Uterus (tissue), 4 donors: Measurements from ENCODE around the gene ULK3. TPM values are rescaled to one million over a fixed set of nuclear protein-coding genes. Genes with fewer than 3 reads are reported as not detected.

ENCODE experiments used
- DNase-seq, 2 donors: peaks; one replicate each; pipeline ENCODE4 v3.0.0-alpha.2; 2019 to 2020
- H3K27ac ChIP-seq, 2 donors: fragments of 200-600 bp; sonication (generic); 1 replicate in 1 of 2; 2 replicates in 1 of 2; pipeline ENCODE4 v1.5.1; 2016 to 2018
- H3K27me3 ChIP-seq, 2 donors: fragments of 200-600 bp; sonication (generic); one replicate each; pipeline ENCODE4 v1.5.1; 2018 to 2019; ENCODE audit warnings: control low read depth in 1 of 2
- H3K36me3 ChIP-seq, 2 donors: fragments of 200-600 bp; sonication (generic); one replicate each; pipeline ENCODE4 v1.5.1; 2019; ENCODE audit warnings: control low read depth in 1 of 2
- H3K4me1 ChIP-seq, 2 donors: fragments of 200-600 bp; sonication (generic); one replicate each; pipeline ENCODE4 v1.5.1; 2018 to 2019; ENCODE audit warnings: control low read depth in 1 of 2
- H3K4me3 ChIP-seq, 2 donors: fragments of 200-600 bp; sonication (generic); 1 replicate in 1 of 2; 2 replicates in 1 of 2; pipeline ENCODE4 v1.5.1; 2018 to 2019; ENCODE audit warnings: mild to moderate bottlenecking in 1 of 2
- H3K9me3 ChIP-seq, 2 donors: fragments of 200-600 bp; sonication (generic); one replicate each; pipeline ENCODE4 v1.5.1; 2019; ENCODE audit warnings: control low read depth in 1 of 2
- POLR2A ChIP-seq, 2 donors: fragments of 450-650 bp; IDR thresholded peaks; one replicate each; pipeline ENCODE4 v1.6.1; 2016; ENCODE audit warnings: antibody characterized with exemption in 2 of 2, mild to moderate bottlenecking in 1 of 2, moderate library complexity in 1 of 2
- intact Hi-C: fragments of 100-400 bp; cut with DNase I; formaldehyde crosslinking; loops from one replicate; pipeline ENCODE4 v1.15.1; 2023; ENCODE audit warnings: low total_unique reads
- total RNA-seq, 4 donors: library from RNA; depleted of rRNA in 3 of 4; stranded (reverse); fragments of >200 nt in 3 of 4; gene quantifications; one replicate each; pipeline versions ENCODE4 v1.1.0 to v1.2.4, GENCODE V29; 2014 to 2023
- TF ChIP-seq, protein P1 (sequence below), 4 experiments: fragments of 200-600 bp in 2 of 4; fragments of 450-650 bp in 2 of 4; sonication (generic) in 2 of 4; IDR thresholded peaks; one replicate each; pipeline ENCODE4 v1.5.1; 2016 to 2019; ENCODE audit warnings: antibody characterized with exemption in 4 of 4, mild to moderate bottlenecking in 2 of 4, moderate library complexity in 1 of 4
- donor health status: DM: yes; HTN: yes; CAD: no.

ULK3 gene
- total RNA-seq, 4 donors from 2014 or later, result 29.0 to 105 (median 41.2) TPM

GRCh38 chr15:74884428-74885223 is 41.7 kb upstream of the ULK3 start:
- H3K36me3 ChIP-seq, result no peaks in the 10 kb centered on the region

DNA sequence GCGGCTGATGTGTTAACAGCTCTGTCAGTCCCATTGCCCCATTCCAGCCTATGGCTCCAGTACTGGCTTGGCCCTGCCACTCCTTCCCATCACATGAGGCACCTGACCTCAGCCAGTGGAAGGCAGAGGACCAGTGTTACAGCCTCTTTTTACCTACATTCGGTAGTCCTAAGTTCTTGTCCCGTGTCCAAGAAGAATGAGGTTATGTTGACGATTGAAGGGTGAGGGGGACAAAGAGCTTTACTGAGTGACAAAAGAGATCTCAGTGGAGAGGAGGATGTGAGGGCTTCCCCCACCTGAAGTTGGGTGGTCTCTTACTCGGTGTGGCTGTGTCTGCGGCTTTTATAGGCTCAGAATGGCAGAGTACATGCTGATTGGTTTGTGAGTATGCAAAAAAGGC is 39.6 kb upstream of the ULK3 start:
- Histone ChIP-seq H3K9me3 (no peaks in the 10 kb centered on the region), H3K4me1 (no peaks in the 10 kb centered on the region), H3K4me3 (no peak overlapping the region), H3K36me3 (no peaks in the 10 kb centered on the region), H3K27ac (no peak overlapping the region), H3K27me3 (no peaks in the 10 kb centered on the region)
- DNase-seq, result no peak
- TF ChIP-seq, protein P1, sequence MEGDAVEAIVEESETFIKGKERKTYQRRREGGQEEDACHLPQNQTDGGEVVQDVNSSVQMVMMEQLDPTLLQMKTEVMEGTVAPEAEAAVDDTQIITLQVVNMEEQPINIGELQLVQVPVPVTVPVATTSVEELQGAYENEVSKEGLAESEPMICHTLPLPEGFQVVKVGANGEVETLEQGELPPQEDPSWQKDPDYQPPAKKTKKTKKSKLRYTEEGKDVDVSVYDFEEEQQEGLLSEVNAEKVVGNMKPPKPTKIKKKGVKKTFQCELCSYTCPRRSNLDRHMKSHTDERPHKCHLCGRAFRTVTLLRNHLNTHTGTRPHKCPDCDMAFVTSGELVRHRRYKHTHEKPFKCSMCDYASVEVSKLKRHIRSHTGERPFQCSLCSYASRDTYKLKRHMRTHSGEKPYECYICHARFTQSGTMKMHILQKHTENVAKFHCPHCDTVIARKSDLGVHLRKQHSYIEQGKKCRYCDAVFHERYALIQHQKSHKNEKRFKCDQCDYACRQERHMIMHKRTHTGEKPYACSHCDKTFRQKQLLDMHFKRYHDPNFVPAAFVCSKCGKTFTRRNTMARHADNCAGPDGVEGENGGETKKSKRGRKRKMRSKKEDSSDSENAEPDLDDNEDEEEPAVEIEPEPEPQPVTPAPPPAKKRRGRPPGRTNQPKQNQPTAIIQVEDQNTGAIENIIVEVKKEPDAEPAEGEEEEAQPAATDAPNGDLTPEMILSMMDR (IDR thresholded peaks at IDR 0.05), result no peak
- TF ChIP-seq POLR2A (IDR thresholded peaks at IDR 0.05), result no peak
- intact Hi-C loops, result no loop called here

More at GRCh38 chr15:74884428-74885223, 41.7 kb upstream of the ULK3 start:
- no peak overlapping the region for H3K4me3 ChIP-seq
- intact Hi-C loops, result no loop called here
- TF ChIP-seq, protein P1 (IDR thresholded peaks at IDR 0.05), result no peak
- H3K4me1 ChIP-seq, result peaks cover 0 to 7% of the 10 kb centered on the region in 2 donors
- H3K27ac ChIP-seq, result no peak overlapping the region
- H3K9me3 ChIP-seq, result no peaks in the 10 kb centered on the region
- DNase-seq, result no peak
- H3K27me3 ChIP-seq, result no peaks in the 10 kb centered on the region

DNA sequence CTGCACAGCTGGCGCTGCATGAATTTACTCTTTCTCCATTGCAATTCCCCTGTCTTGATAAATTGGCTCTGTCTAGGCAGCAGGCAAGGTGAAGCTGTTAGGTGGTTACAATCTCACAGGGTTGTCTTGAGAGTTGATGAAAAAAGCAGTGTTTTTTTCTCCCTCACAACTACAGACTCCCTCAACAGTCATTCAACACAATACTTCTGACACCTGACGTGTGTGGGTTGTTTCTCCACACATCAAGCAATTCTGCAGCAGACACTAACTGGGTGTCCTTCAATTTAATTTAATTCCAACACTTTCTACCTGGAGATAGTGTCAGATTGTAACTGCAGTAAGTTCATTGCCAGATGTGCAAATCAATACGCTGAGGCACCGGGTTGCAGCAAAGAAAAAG is 35.3 kb upstream of the ULK3 start:
- Histone ChIP-seq H3K4me3 (no peak overlapping the region), H3K27ac (no peak overlapping the region), H3K4me1 (no peaks in the 10 kb centered on the region), H3K27me3 (no peaks in the 10 kb centered on the region), H3K9me3 (no peaks in the 10 kb centered on the region), H3K36me3 (no peaks in the 10 kb centered on the region)
- no peak for TF ChIP-seq POLR2A (IDR thresholded peaks at IDR 0.05)
- TF ChIP-seq, protein P1 (IDR thresholded peaks at IDR 0.05), result no peak
- no peak for DNase-seq
- intact Hi-C loops, result no loop called here

DNA sequence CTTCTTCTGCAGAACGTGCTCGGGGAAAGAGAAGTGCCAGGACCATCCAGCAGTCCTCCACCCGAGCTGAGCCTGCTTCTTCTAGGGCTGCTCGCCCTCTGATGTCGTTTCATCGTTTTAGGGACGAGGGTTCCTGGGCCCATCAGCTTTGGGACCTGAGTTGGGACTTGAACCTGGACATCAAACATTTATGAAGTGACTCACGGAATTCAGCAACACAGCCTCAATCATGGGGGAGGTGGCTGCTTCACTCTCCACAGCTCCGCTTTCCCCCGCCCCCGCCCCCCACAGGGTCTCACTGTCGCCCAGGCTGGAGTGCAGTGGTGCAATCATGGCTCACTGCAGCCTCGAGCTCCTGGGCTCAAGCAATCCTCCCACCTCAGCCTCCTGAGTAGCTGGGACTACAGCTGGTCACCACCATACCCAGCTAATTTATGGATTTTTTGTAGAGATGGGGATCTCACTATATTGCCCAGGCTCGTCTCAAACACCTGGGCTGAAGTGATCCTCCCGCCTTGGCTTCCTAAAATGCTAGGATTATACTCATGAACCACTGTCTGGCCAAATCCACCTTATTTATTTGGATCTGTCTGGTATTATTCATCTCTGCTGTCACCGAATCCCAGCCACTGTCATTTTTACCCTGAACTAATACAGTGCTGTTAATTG is 30.9 kb upstream of the ULK3 start:
- Histone ChIP-seq H3K9me3 (no peaks in the 10 kb centered on the region), H3K4me1 (peaks cover 11 to 28% of the 10 kb centered on the region in 2 donors), H3K4me3 (peak overlapping the region; percentile 55 to 85), H3K27ac (peak overlapping the region; percentile 77 to 87), H3K36me3 (no peaks in the 10 kb centered on the region), H3K27me3 (no peaks in the 10 kb centered on the region)
- intact Hi-C loops, result no loop called here
- no peak for TF ChIP-seq POLR2A (IDR thresholded peaks at IDR 0.05)
- TF ChIP-seq, protein P1 (IDR thresholded peaks at IDR 0.05), result no peak
- peak; percentile 22 to 28 for DNase-seq
